ENCODE measurements around the gene PHC2. TPM values are rescaled to one million over a fixed set of nuclear protein-coding genes. Genes with fewer than 3 reads are reported as not detected.

PHC2 gene
- total RNA-seq, 1 donor from 2014 or later: 222 TPM

GRCh38 chr1:33301273-33301984, 129.5 kb downstream of the PHC2 start:
- peaks cover 10 to 21% of the 10 kb centered on the region in 2 donors for H3K36me3 ChIP-seq
- no peaks in the 10 kb centered on the region for H3K27me3 ChIP-seq
- TF ChIP-seq CTCF (IDR thresholded peaks at IDR 0.05): no peak
- H3K9me3 ChIP-seq: no peaks in the 10 kb centered on the region
- intact Hi-C loops (cut with DNase I): no loop called here
- no peak overlapping the region for H3K4me3 ChIP-seq
- no peak overlapping the region for H3K27ac ChIP-seq
- H3K4me1 ChIP-seq: peaks cover 0 to 5% of the 10 kb centered on the region in 2 donors
- no peak for DNase-seq (ENCODE audit: low spot score in 2 of 2)

- H3K4me3 ChIP-seq: no peak overlapping the region
- no peak for DNase-seq (ENCODE audit: low spot score in 2 of 2)
- H3K27ac ChIP-seq: no peak overlapping the region
- no peaks in the 10 kb centered on the region for H3K27me3 ChIP-seq
- peaks cover 0 to 5% of the 10 kb centered on the region in 2 donors for H3K4me1 ChIP-seq
- intact Hi-C loops (cut with DNase I): no loop called here
- H3K9me3 ChIP-seq: no peaks in the 10 kb centered on the region
- TF ChIP-seq CTCF (IDR thresholded peaks at IDR 0.05): no peak
- H3K36me3 ChIP-seq: peaks cover 17 to 28% of the 10 kb centered on the region in 2 donors
Observed at GRCh38 chr1:33300673-33301072, 130.2 kb downstream of the PHC2 start.

GRCh38 chr1:33299461-33300155, 131.3 kb downstream of the PHC2 start:
- no peaks in the 10 kb centered on the region for H3K9me3 ChIP-seq
- H3K27ac ChIP-seq: peak overlapping the region; percentile 10 to 28
- DNase-seq (ENCODE audit: low spot score in 2 of 2): no peak
- peaks cover 23 to 33% of the 10 kb centered on the region in 2 donors for H3K36me3 ChIP-seq
- H3K4me3 ChIP-seq: no peak overlapping the region
- no peaks in the 10 kb centered on the region for H3K27me3 ChIP-seq
- H3K4me1 ChIP-seq: peaks cover 4 to 8% of the 10 kb centered on the region in 2 donors
- intact Hi-C loops (cut with DNase I): loop anchor here (5.0 to 10.0 kb wide), 5 partner anchors 42 to 315 kb away; partner anchors contain the start of genes PHC2 and ZNF362
- no peak for TF ChIP-seq CTCF (IDR thresholded peaks at IDR 0.05)

- H3K27me3 ChIP-seq: no peaks in the 10 kb centered on the region
- no peak overlapping the region for H3K4me3 ChIP-seq
- H3K4me1 ChIP-seq: peaks cover 4 to 8% of the 10 kb centered on the region in 2 donors
- no peaks in the 10 kb centered on the region for H3K9me3 ChIP-seq
- intact Hi-C loops (cut with DNase I): loop anchor here (1.0 to 10.0 kb wide), 6 partner anchors 41 to 316 kb away; partner anchors contain the start of genes PHC2 and ZNF362
- peaks cover 31 to 41% of the 10 kb centered on the region in 2 donors for H3K36me3 ChIP-seq
- TF ChIP-seq CTCF (IDR thresholded peaks at IDR 0.05): peak; percentile 72 to 91 (median 87)
- peak in 1 of 2 donors; percentile 87 for DNase-seq (ENCODE audit: low spot score in 2 of 2)
- peak overlapping the region; percentile 10 to 34 for H3K27ac ChIP-seq
Observed at GRCh38 chr1:33298623-33299277, 132.1 kb downstream of the PHC2 start.

- no peaks in the 10 kb centered on the region for H3K9me3 ChIP-seq
- H3K27ac ChIP-seq: no peak overlapping the region
- no peak for DNase-seq (ENCODE audit: low spot score in 2 of 2)
- H3K4me1 ChIP-seq: peaks cover 4 to 13% of the 10 kb centered on the region in 2 donors
- intact Hi-C loops (cut with DNase I): loop anchor here (1.0 to 10.0 kb wide), 6 partner anchors 41 to 317 kb away; partner anchors contain the start of genes PHC2 and ZNF362
- H3K36me3 ChIP-seq: peaks cover 33 to 46% of the 10 kb centered on the region in 2 donors
- no peak overlapping the region for H3K4me3 ChIP-seq
- no peaks in the 10 kb centered on the region for H3K27me3 ChIP-seq
- TF ChIP-seq CTCF (IDR thresholded peaks at IDR 0.05): no peak
Observed at GRCh38 chr1:33297911-33298622, 132.8 kb downstream of the PHC2 start.

Data from ascending aorta (tissue), 2 donors.